Frontal cortex (tissue), 1 donor: Measurements from ENCODE around the gene CDS2. TPM values are rescaled to one million over a fixed set of nuclear protein-coding genes. Genes with fewer than 3 reads are reported as not detected.

Experiments used
- small RNA-seq: library from RNA; depleted of rRNA; stranded (forward); fragments of <200 nt; gene quantifications from one replicate; pipeline ENCODE3, GENCODE V24; 2014
- total RNA-seq: library from RNA; depleted of rRNA; stranded (reverse); fragments of >200 nt; gene quantifications from one replicate; pipeline ENCODE4 v1.2.3, GENCODE V29; 2014

Gene CDS2
- total RNA-seq, 1 donor from 2014 or later: 69.3 TPM

Small RNA genes lying within 50 kb of the gene (small RNA-seq; reads per million reads assigned to genes)
- gene RF00019: not detected
- gene RF00568: not detected
- gene RNA5SP474: not detected

Other genes with a start within 250 kb of the CDS2 start
- gene SLC23A2, start 125.5 kb upstream of the CDS2 start, total RNA-seq: 41.6 TPM
- 42.4 TPM for gene TMEM230, start 13.9 kb upstream of the CDS2 start, total RNA-seq
- 42.0 TPM for gene PCNA, start 7.0 kb upstream of the CDS2 start, total RNA-seq
- gene PROKR2, start 189.9 kb downstream of the CDS2 start, total RNA-seq: 8.6 TPM